Hematopoietic multipotent progenitor cell treated with erythropoietin and hydrocortisone succinate and interleukin-3 and kit ligand, for 6 days (in vitro differentiated cells): ENCODE data around the gene RAP1A.

Experiments used
- DNase-seq: peaks from one replicate; pipeline ENCODE4 v3.0.0-alpha.2; 2015

The RAP1A gene

GRCh38 chr1:111619635-111620440 is at the start of gene RAP1A:
TSS of gene RAP1A (plus strand) at chr1:111619789. CDS start at chr1:111691361, 71,572 bp downstream.
- DNase-seq: peak; percentile 95

DNA sequence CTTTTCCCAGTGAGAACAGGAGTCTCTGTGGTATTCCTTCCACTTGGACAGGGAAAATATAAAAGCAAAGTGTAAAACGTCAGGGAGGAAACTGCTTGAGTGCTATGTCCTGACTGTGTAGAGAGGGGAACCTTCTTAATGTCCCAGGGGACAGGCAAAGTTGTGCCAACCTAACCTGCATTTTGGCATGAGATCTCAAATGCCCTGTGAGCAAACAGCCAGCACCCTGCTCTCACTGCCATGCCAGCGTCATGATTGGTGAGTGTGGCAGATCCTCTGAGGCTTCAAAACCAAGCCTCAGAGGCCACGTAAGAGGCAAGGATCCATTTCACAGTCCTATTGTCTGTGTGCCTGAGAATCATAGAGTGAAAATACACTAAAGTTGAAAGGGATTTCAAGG is 49.7 kb upstream of the RAP1A start:
- DNase-seq: no peak

- peak; percentile 75 for DNase-seq
Measured at GRCh38 chr1:111570781-111571181, 48.8 kb upstream of the RAP1A start.

DNA sequence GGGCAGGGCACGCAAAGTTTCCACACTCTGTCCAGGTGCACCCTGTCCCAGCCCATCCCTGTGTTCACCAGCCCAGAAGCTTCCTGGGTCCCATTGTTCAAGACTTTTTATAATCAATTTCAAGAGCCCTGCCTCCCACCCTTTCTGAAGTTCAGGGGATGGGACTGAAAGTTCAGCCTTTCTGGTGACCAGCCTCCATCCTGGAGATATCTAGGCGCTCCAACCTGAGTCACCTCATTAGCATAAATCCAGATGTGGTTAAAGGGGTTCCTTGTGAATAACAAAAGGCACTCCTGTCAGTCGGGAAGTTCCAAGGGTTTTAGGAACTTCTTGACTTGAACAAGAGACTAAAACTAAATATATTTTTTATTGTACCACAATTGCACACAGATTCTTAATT is 48.4 kb upstream of the RAP1A start:
- DNase-seq: no peak

DNA sequence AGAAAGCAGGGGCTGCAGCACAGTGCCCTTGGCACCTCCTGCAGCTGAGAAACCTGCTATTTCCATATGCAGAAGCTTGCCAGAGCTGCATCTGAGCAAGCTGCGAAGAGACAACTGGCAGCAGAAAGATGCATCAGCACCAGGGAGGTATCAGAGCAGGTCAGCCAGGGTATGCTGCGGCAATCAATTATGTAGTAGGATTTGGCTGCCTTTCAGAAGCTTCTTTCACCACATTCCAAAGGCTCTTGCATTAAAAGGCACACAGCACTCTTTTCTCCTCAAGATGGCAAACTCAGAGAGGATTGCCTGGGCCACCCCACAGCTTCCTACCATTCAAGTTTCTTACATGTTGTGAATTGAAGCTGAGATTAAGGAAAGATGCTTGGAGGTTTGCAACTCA is 47.6 kb upstream of the RAP1A start:
- DNase-seq: no peak

DNA sequence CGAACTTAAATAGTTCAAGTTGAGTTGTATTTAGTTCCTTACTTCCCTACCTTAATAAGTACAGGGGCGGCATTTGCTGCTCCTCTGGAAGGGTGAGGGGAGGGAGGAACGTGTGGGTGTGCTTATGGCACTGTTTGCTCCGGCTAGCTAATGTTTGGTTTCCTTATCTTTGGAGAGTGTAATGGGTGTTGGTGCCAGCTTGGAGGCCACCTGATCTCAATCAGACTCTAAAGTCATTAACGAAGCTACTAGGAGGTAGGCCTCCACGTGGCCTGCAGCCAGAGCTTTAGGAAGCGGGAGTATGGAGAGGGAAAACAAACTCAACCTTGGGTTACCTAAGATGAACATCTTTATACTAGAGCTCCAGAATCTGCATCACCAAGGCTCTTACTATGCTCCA is 43.0 kb upstream of the RAP1A start:
- peak; percentile 80 for DNase-seq

DNA sequence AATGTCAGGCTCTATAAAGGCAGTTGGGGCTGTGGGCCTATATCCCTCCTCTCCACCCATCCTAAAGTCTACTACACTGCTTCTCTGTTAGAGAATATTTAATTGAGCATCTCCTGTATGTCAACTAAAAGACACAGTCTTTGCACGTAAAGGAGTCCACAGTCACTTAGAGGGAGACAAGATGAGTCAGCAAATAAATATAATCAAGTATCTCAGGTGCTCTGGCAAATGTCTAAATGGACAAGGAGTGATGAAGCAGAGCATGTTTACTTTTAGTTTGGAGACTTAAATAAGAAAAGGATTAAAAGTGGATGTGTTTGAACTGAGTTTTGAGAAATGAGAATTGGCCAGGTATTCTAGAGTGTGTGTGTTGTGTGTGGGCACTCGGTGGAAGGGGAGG is 41.8 kb upstream of the RAP1A start:
- DNase-seq: no peak

DNA sequence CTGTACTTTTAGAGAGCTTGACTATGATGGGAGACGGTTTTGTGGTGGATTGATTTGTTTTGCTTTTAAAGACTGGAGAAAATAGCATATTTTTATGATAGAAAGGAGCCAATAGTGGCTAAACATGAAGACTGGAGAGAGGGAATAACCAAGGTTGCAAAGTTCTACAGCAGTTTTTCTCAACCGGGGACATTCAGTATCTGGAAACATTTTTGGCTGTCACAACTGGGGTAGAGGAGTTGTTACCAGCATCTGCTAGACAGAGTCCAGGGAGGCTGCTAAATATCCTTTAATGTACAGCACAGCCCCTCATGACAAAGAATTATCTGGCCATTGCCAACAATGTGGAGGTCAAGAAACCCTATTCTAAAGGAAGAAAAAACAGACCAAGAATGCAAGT is 38.4 kb upstream of the RAP1A start:
- no peak for DNase-seq

DNA sequence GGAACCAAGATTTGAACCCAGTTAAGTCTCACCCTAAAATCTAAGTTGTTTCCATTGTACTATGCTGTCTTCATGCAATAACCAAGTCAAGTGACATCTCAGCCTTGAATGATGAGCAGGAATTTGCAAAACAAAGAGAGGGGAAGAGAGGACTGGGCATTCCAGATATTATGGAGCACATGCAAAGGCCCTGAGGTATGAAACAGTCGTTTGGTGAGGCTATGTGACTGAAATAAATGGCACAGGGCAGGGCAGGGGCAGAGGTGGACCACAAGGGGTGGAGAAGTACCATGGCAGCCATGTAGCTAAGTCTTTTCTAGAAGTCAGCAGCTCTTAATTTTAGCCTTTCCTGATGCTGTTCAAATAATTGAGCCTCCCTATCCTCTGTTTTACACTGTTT is 37.6 kb upstream of the RAP1A start:
- DNase-seq: no peak

GRCh38 chr1:111582644-111583618 is 36.7 kb upstream of the RAP1A start:
- DNase-seq: no peak

DNA sequence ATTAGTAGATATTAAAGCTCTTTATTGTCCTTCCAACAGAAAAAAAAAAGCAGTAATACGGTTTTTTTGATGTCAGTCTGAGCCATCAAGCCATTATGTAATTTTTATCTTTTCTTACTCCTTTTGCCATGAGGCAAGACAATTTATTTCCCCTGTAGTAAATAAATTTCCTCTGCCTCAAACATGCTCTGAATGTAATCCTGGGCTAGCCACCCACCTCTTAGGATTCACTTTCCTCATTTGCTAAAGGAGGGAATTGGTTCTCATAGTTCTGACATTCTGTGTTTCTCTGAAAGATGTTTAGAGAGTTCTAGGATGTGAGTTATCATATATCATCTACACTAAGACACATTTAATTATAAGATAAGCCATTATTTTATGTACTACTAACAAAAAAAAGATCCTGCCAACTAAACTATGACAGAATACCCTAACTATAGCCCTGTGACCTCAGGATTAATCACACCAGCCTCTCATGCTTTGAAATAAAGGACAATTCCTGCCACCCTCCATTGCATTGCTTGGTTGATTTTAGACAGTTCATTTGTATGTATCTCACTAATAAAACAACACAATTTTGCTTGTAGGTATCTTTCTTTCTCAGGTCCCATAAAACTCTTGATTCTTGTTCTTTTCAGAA is 34.0 kb upstream of the RAP1A start:
- DNase-seq: no peak

DNA sequence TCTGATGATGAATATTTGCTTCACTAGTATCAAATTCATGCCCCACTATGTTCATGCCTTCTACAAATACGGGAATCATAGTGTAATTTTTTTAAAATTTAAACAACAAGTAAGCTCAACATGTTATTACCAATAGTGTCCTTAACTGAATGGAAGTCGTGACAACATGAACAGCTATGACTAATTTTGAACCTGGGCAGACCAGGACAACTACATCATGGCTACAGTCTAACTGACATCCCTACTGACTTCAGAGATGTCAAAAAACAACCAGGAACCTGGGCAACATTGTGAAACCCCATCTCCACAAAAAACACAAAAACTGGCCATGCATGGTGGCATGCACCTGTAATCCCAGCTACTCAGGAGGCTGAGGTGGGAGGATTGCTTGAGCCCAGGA is 33.5 kb upstream of the RAP1A start:
- no peak for DNase-seq

GRCh38 chr1:111587509-111588174 is 31.9 kb upstream of the RAP1A start:
- no peak for DNase-seq

- DNase-seq: no peak
Measured at GRCh38 chr1:111591937-111592336, 27.7 kb upstream of the RAP1A start.

GRCh38 chr1:111592389-111593361 is 26.9 kb upstream of the RAP1A start:
- peak; percentile 92 for DNase-seq

DNA sequence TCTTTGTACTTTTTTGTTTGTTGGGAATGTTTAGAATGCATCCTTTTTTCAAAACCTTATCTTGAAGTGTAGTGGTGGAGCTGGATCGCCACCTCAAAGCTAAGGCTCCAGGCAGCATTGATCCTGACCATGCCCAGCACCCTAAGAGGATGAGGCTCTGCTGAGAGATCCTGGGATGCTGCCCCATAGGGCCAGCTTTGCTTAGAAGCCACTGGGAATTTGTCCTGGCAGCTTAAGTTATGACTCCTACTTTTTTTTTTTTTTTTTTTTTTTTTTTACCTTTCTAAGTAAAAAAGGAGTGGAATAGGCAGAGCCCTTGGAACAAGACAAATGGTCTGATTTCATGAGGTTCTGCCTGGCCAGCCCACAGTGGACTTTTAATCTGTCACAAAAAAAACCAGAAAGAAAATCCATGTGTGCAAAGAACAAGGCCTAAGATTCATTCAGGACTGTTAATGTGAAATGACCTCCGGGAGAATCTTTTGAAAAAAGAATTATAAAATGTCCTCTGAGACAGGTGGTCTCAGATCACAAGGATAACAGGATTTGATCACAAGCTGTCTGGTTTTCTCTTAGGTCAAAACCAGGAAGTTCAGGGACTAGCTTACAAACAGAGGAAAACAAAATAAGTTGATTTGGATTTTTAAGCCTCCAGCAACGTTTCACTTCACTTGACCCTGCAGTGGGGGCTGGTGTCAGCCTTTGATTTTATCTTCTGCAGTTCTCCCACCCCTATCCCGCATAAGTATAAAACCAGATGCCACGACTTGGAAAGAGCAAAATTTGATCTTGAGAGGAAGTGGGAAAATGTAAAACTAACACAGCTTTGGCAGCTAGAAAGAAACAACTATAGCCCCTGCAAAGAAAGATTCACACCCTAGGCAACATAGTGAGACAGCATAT is 25.9 kb upstream of the RAP1A start:
- no peak for DNase-seq

GRCh38 chr1:111594306-111594693 is 25.3 kb upstream of the RAP1A start:
- no peak for DNase-seq

DNA sequence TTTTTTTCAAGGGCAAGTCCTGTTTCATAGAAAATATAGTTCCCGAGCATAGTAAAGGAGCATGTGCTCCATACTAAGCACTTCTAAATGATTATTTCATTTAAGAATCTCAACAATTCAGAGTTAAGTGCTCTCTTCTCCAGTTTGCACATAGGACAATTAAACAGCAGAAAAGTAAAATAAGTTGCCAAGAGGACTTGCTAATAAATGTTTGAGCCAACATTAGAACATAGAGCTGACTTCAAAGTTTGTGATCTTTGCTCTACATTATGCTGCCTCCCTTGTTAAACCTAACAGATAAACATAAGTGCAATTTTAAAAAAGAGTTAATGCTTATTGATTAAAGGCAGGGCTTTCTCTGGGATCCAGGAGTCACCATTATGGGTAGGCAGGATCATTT is 23.8 kb upstream of the RAP1A start:
- DNase-seq: no peak

GRCh38 chr1:111596499-111596898 is 23.1 kb upstream of the RAP1A start:
- DNase-seq: no peak

- DNase-seq: no peak
Measured at GRCh38 chr1:111597426-111597825, 22.2 kb upstream of the RAP1A start.

GRCh38 chr1:111598544-111598943 is 21.0 kb upstream of the RAP1A start:
- DNase-seq: no peak
